GM18858 (cell line): ENCODE data around the gene SLC6A1.
"Not testable (repeated sequence)": the region's sequence is repeated elsewhere in the genome, so short reads cannot be mapped to it uniquely, and the experiment has no call there.

Source experiments
- ATAC-seq: cut with Tn5 transposase; IDR thresholded peaks from one replicate; pipeline ENCODE4 v1.9.1; 2021; ENCODE audit not compliant: unreplicated experiment

SLC6A1 gene

GRCh38 chr3:11057655-11058054 lies 65.1 kb downstream of the SLC6A1 start:
- ATAC-seq, result no peak

GRCh38 chr3:11059090-11059798 lies 66.7 kb downstream of the SLC6A1 start:
- ATAC-seq, result no peak

GRCh38 chr3:11059799-11060115 lies 67.2 kb downstream of the SLC6A1 start:
- no peak for ATAC-seq

GRCh38 chr3:11060500-11061251 lies 68.1 kb downstream of the SLC6A1 start:
- no peak for ATAC-seq

- ATAC-seq, result not testable (repeated sequence)
Observed at GRCh38 chr3:11061268-11061871, 68.8 kb downstream of the SLC6A1 start.

DNA sequence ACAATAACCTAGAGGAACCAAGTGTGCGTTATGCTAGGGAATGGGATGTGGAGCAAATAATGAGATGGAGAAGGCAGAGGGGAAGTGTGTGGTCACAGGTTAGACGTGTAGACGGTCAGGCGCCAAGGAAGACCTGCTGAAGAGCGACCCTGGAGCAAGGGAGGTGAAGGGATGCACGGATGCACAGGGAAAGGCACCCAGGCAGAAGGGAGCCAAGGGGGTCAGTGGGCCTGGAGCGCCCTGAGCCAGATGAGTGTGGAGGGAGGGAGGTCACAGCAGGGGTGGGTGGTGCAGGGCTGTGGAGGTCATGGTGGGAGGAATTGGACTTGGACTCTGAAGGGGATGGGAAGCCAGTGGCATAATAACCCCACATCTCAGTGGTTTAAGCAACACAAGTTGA lies 70.2 kb downstream of the SLC6A1 start:
- ATAC-seq, result no peak

DNA sequence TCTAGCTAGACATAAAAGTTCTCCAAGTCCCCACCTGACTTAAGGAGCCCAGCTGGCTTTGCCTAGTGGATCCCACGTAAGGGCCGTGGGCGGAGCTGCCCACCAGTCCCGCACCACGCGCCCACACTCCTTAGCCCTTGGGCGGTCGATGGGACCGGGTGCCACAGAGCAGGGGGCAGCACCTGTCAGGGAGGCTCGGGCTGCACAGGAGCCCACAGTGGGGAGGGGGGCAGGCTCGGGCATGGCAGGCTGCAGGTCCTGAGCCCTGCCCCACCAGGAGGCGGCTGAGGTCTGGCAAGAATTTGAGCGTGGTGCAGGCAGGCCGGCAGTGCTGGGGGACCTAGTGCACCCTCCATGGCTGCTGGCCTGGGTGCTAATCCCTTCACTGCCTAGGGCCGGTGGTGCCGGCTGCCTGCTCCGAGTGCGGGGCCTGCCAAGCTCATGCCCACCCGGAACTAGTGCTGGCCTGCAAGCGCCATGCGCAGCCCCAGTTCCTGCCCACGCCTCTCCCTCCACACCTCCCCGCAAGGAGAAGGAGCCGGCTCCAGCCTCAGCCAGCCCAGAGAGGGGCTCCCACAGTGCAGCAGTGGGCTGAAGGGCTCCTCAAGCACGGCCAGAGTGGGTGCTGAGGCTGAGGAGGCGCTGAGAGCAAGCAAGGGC lies 78.7 kb downstream of the SLC6A1 start:
- ATAC-seq, result no peak

GRCh38 chr3:11072631-11073030 lies 80.1 kb downstream of the SLC6A1 start:
- ATAC-seq, result no peak

DNA sequence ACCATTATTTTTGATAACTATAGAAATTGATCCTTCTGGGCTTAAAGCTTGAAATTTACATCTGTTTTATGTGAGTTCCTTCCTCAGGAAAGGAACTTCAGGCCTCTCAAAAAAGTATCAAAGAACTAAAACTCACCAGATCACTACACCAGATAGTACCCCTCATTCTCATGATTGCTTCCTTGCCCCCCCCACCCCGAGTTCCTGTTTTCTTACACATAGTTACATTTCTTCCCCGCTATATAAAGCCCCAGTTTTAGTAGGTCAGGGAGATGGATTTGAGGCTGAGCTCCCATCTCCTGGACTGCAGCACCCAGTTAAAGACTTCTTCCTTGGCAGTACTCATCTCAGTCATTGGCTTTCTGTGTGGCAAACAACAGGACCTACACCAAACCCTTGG lies 81.5 kb downstream of the SLC6A1 start:
- ATAC-seq, result no peak

DNA sequence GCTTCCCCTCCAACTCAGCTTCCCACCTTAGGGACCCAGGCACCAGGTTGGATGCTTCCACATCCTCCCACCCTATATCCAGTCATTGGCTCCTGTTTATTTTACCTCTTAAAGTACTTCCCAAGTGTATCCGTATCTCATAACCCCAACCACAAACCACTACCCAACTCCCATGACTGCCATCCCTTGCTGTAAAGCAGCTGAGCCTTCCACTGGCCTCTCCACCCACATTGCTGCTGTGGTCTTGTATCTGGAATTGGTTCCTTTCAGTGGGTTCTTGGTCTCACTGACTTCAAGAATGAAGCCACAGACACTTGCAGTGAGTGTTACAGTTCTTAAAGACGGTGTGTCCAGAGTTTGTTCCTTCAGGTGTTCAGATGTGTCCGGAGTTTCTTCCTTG lies 81.9 kb downstream of the SLC6A1 start:
- no peak for ATAC-seq

DNA sequence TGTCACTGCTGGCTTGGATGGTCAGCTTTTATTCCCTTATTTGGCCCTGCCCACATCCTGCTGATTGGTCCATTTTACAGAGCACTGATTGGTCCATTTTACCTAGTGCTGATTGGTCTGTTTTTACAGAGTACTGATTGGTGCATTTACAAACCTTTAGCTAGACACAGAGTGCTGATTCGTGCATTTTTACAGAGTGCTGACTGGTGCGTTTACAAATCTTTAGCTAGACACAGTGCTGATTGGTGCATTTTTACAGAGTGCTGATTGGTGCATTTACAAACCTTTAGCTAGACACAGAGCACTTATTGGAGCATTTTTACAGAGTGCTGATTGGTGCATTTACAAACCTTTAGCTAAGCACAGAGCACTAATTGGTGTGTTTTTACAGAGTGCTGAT lies 82.6 kb downstream of the SLC6A1 start:
- ATAC-seq, result not testable (repeated sequence)

GRCh38 chr3:11076711-11077110 lies 84.2 kb downstream of the SLC6A1 start:
- no peak for ATAC-seq

- ATAC-seq, result no peak
Observed at GRCh38 chr3:11077466-11077865, 84.9 kb downstream of the SLC6A1 start.

GRCh38 chr3:11078826-11079515 lies 86.4 kb downstream of the SLC6A1 start:
- ATAC-seq, result no peak

DNA sequence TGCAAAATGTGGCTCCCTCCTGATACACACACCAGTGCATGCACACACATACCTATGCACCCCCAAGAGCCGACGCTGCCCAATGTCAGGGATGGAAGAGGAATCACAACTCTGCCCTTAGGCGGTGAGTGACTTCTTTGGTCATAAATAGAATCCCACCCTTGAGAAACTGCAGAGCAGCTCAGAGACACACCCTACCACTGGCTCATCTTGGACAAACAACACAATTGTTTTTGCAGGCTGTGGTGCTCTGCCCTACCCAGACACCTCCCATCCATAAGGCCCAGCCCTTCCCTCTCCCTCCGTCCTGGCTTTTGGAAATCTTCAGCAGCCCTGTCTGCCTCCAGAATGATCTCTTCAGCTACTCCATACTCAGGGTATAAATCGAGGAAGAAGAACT lies 87.9 kb downstream of the SLC6A1 start:
- no peak for ATAC-seq

- no peak for ATAC-seq
Observed at GRCh38 chr3:11084098-11084497, 91.5 kb downstream of the SLC6A1 start.

GRCh38 chr3:11084677-11085076 lies 92.1 kb downstream of the SLC6A1 start:
- ATAC-seq, result no peak

DNA sequence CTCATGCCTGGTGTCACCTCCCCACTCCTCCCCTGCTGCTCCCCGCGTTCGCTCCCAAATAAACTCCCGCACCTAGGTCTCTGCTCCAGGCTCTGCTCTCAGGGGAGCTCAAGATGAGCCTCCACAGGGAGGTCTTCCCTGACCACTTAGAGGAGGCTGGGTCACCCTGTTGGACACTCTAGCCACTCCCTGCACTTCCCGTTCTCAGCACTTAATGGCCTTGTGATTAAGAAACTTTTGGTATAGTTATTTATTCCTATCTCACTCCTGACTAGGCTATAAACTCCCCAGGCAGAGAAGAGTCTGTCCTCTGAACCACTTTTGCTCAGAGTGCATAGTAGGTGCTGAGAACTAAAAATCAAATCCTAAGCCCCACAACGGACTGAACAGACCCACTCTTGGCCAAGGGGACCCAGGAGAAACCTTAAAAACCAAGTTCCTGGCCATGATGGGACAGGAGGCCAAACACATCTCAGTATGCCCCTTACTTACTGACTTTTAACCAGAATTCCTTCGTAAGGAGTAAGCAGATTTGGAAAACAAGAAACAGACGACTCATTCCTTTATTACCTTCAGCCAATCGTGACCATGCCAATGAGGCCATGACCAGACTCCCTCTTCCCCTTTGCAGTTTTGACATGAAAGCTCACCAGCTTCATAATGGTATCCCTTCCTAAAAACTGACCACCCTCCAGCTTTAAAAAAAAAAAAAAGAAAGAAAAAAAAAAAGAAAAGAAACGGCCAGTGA lies 92.7 kb downstream of the SLC6A1 start:
- ATAC-seq, result no peak

DNA sequence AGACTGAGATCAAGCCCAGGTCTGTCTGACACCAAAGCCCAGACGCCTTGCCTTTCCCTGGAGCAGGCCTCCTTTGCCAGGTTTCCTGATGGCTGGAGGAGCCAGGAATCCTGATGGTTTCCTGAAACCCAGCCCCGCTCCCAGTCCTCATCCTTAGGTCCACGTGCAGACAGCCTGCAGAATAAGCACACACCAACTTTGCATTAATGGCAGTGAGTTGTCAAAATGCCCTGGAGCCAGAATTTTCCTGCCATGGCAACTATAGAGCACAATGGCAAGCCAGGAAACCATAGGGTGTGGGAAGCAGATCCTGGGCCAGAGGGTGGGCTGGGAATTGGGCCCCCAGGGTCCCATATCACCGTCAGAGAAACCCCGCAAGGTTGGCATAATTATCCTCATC lies 94.3 kb downstream of the SLC6A1 start:
- no peak for ATAC-seq

DNA sequence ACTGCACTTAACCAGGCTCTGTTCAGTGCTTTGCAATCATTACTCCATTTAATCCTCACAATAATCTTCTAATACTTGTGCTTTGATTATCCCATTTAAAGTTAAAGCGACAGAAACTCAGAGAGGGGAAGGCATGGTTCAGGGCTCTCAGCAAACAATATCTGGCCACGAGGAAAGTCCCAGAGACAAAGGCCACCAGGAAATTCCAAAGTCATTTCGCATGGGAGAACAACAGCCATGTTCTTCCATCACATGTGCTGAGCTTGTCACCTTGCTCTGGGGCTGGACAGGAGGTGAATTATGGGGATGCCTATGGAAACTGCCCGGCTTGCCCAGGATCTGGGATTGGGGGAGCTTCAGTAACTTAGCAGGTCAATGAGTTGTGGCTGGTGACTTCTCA lies 95.5 kb downstream of the SLC6A1 start:
- no peak for ATAC-seq

- no peak for ATAC-seq
Observed at GRCh38 chr3:11088831-11089230, 96.3 kb downstream of the SLC6A1 start.
